H1 (cell line): ENCODE results near the gene STEAP3. TPM values are rescaled to one million over a fixed set of nuclear protein-coding genes. Genes with fewer than 3 reads are reported as not detected.

Source experiments
- TBP ChIP-seq: IDR thresholded peaks from 2 replicates; pipeline ENCODE4 v1.6.1; 2011; ENCODE audit warnings: low read depth, low read length, improper control_type of control experiment
- polyA plus RNA-seq, 7 experiments: library from polyadenylated mRNA; depleted of rRNA in 3 of 7; stranded (reverse) in 5 of 7; unstranded in 2 of 7; fragments of >200 nt in 5 of 7; fragments of 200-250 nt in 2 of 7; gene quantifications; 1 replicate in 5 of 7; 2 replicates in 1 of 7; 4 replicates in 1 of 7; pipeline versions ENCODE4 v1.2.1 to v1.2.3, GENCODE V29; 2011 to 2013; ENCODE audit warnings: missing spikeins in 2 of 7, mixed read lengths in 2 of 7
- total RNA-seq: library from RNA; stranded (reverse); fragmentation: NEBNext Ultra II Directional; extraction: Animal tissue kit (Norgen Biotek cat#: 25700); gene quantifications from 2 replicates; pipeline ENCODE4 v1.2.1, GENCODE V29; 2021

Gene STEAP3
- total and polyA plus RNA-seq, 2 of the 8 experiments (the other 6 are each of a cell fraction or from before 2014, with no cell fraction given): 21.7 to 27.9 TPM

- TF ChIP-seq TBP: no peak
Observed at GRCh38 chr2:119202610-119203310, 20.9 kb upstream of the STEAP3 start (continued).
